NOMO-1 (cell line): ENCODE measurements around the gene ZMIZ2.
A peak's percentile ranks its signal among the peaks of the same experiment; 100 is the strongest.
"Not testable (repeated sequence)": the region's sequence is repeated elsewhere in the genome, so short reads cannot be mapped to it uniquely, and the experiment has no call there.

Experiments used
- DNase-seq, 2 experiments: peaks; one replicate each; lab custom pipeline; 2025; ENCODE audit not compliant: unreplicated experiment in 2 of 2; lab: John Stamatoyannopoulos, UW

ZMIZ2 gene, protein sequence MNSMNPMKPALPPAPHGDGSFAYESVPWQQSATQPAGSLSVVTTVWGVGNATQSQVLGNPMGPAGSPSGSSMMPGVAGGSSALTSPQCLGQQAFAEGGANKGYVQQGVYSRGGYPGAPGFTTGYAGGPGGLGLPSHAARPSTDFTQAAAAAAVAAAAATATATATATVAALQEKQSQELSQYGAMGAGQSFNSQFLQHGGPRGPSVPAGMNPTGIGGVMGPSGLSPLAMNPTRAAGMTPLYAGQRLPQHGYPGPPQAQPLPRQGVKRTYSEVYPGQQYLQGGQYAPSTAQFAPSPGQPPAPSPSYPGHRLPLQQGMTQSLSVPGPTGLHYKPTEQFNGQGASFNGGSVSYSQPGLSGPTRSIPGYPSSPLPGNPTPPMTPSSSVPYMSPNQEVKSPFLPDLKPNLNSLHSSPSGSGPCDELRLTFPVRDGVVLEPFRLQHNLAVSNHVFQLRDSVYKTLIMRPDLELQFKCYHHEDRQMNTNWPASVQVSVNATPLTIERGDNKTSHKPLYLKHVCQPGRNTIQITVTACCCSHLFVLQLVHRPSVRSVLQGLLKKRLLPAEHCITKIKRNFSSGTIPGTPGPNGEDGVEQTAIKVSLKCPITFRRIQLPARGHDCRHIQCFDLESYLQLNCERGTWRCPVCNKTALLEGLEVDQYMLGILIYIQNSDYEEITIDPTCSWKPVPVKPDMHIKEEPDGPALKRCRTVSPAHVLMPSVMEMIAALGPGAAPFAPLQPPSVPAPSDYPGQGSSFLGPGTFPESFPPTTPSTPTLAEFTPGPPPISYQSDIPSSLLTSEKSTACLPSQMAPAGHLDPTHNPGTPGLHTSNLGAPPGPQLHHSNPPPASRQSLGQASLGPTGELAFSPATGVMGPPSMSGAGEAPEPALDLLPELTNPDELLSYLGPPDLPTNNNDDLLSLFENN

DNA sequence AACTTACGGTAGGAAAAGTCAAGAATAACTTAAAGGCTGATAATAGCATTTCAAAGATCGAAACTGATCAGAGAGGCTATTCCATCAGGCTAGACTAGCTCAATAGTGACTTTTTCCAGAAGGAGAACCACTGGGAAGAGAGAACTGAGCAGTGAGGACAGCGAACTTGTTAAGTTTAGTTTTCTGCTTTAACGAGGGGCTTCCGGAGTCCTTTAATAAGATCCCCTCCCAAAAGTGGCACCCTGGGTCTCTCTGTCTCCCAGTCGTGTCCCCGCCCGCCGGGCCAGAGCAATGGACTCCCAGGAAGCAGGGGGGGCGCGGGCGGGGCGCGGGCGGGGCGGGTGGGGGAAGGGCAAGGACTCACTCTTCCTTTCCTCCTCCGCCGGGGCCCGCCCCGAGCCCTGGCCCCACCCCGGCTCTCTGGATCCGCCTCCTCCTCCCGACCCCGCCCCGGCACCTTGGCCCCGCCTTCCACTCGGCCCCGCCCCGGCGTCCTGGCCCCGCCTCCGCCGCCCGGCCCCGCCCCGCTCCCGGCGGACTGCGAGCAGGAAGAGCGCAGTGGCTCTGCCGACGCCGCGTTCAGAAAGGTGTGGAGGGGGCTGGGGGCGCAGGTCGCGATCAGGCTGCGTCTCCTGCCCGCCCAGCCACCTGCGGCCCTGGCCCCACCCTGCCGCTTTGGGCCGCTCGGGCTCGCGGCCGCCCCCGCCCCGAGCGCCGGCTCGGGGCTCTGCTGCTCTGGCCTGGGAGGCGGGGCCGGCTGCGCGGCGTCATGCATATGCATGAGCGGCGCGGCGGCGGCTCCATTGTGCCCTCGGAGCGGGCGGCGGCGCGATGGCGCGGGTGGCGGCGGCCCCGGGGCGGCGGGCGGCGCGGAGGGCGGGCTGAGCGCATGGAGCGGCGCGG, at the start of gene ZMIZ2:
Gene ZMIZ2, plus strand, starts transcription at position 803 of the 903 bp plus-strand sequence. CDS start 7,403 bp downstream, outside the sequence.
- DNase-seq: peak; percentile 77 to 85

DNA sequence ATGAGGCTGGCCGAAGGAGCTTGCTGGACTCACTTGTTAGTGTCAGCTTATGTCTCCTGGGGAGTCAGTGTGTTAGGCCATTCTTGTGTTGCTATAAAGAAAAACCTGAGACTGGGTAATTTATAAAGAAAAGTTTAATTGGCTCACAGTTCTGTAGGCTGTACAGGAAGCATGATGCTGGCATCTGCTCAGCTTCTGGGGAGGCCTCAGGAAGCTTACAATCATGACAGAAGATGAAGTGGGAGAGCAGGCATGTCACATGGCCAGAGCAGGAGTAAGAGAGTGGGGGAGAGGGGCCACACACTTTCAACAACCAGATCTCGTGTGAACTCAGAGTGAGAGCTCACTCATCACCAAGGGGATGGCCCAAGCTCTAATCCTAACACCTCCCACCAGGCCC, 49.0 kb upstream of the ZMIZ2 start:
- not testable (repeated sequence) for DNase-seq

GRCh38 chr7:44700322-44700721, 48.3 kb upstream of the ZMIZ2 start:
- no peak for DNase-seq

GRCh38 chr7:44703391-44703790, 45.3 kb upstream of the ZMIZ2 start:
- not testable (repeated sequence) for DNase-seq

GRCh38 chr7:44703921-44704320, 44.7 kb upstream of the ZMIZ2 start:
- DNase-seq: no peak

GRCh38 chr7:44705434-44705833, 43.2 kb upstream of the ZMIZ2 start:
- no peak for DNase-seq

DNA sequence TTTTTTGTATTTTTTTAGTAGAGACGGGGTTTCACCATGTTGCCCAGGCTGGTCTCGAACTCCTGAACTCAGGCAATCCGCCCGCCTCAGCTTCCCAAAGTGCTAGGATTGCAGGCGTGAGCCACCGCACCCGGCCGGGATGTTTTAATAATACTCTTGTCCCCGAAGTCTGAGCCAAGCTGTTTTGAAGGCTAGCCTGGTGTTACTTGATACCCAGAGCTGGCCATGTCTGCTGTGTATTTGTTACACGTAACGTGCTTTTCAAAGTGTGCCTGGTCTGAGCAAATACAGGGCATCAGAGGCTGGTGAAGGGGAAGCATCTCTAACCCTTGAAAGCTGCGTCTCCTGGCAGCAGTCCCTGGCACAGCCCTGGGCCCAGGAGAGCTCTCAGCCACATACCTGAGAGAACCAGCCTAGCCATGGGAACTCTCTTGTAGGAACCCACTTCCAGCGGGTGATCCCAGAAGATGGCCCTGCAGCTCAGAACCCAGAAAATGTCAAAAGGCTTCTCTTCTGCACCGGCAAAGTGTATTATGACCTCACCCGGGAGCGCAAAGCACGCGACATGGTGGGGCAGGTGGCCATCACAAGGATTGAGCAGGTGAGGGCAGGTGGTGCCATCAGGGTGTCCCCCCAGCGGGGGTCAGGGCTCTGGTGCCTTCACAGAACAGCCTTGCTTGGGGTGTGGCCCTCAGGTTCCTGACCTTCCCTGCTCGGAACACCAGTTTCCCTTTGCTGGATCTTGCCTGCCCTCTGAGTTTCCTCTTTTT, 41.7 kb upstream of the ZMIZ2 start:
- DNase-seq: no peak

GRCh38 chr7:44707558-44708230, 41.0 kb upstream of the ZMIZ2 start:
- DNase-seq: no peak

DNA sequence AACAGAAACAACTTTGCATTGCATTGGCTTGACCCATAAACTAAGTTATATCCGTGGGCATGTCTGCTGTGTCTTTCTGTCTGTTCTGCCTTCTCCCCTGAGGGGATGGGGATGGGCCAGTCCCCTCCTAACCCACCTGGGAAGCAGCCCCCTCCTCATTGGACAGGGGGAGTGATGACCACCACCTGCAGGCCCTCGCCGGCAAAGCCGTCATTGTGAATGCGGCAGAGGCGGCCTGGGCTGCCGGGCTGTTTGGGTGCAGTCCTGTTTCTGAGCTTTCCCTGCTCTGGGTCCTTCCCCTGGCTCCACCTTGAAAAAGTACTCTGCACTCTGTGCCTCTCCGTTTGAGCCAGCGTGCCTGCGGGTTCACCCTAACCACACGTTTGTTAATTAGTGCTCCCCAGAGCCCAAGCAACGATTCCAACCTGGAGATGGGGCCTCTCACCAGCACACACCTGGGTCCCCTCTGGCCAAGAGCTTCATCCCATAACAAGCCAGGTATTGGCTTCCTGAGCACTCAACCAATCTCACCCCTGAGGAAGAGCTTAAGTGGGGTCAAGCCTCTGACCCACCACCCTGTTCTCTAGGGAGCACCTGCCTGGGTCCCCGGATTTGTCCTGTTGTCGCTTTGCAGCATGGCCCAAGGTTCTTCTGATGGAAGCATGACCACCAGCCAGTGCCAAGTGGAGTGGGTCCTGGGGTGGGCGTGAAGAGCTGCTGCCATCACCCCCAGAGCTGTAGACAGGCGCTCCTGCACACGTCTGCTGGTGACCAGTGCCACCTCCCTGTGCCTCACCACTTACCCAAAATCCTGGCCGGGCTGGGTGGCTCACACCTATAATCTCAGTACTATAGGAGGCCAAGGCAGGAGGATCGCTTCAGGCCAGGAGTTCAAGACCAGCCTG, 39.4 kb upstream of the ZMIZ2 start:
- DNase-seq: no peak

- no peak for DNase-seq
Observed at GRCh38 chr7:44709945-44710596, 38.6 kb upstream of the ZMIZ2 start.

GRCh38 chr7:44711528-44711927, 37.1 kb upstream of the ZMIZ2 start:
- DNase-seq: no peak

DNA sequence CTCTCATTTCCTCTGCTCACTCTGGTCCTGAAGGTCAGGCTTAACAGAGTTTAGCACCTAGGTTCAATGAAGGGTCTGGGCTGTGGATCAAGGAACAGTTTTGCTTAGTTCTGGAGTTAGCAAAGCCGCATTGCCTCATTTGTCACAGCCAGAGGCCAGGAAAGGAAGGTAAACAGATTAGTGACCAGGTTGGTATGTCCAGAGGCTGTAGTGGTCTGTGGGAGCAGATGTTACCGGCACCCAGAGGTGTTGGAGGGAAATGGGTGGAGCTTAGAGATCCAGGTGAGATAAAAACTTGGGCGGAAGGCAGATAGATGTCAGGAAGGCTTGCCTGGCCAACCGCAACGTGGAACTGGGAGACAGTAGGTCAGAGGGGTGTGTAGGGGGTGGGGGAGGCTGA, 36.6 kb upstream of the ZMIZ2 start:
- DNase-seq: no peak

DNA sequence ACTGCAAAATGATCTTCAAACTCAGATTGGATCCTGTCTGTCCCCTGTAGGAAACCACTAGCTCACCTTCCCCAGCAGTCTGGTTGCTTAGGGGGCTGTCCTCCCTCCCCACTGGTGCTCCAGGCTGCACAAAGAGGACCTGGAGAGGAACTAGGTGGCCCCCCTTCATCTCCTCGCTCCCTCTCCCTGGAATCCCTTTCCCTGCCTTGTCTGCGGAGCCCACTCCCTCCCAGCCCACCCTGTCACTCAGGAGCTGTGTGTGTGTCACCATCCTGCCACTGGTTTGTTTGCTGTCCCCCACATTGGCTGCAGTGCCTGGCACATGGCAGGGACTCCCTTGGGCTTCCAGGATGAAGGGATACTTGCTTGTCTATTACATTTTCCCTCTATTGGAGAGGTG, 35.5 kb upstream of the ZMIZ2 start:
- no peak for DNase-seq

DNA sequence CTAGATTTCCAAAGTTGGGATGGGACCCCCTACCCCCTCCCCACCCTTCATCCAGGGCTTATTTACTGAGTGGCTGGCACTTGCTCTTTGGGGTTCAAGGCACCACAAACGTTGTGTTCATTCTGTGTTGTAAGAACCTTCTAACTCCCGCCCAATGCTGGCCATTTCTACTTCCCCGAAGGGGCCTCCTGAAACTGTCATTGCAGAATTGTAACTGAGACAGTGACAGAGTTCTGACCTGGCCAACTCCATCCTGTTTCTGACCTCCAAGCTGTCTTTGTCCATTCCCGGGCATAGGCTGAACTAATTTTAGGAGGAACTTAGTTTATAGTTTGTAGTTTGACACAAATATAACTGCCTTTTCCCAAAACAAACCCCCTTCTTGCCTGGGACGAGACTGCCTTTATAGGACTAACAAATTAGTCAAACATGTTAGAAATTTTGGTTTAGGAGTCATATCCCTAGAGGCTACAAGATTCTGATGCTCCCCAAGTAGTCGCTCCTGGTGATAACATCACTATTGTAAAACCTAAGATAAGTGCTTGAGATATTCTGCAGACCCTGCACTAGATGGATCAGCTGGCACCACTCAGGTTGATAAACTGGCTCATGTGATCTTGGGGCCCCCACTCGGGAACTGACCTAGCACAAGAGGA, 34.8 kb upstream of the ZMIZ2 start:
- DNase-seq: peak in 1 of 2 experiments; percentile 18

DNA sequence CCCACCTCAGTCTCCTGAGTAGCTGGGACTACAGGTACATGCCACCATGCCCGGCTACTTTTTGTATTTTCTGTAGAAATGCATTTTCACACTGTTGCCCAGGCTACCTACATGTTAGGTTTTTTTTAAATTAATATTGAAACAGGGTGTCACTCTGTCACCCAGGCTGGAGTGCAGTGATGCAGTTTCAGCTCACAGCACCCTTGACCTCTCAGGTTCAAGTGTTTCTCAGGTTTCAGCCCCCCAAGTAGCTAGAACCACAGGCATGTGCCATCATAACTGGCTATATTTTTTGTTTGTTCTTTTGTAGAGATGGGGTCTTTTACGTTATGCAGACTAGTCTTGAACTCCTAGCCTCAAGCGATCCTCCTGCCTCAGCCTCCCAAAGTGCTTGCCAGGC, 32.4 kb upstream of the ZMIZ2 start:
- DNase-seq: no peak

- no peak for DNase-seq
Observed at GRCh38 chr7:44720301-44720700, 28.3 kb upstream of the ZMIZ2 start.

- DNase-seq: no peak
Observed at GRCh38 chr7:44724276-44724675, 24.4 kb upstream of the ZMIZ2 start.
